OCI-LY7 (cell line): Measurements from ENCODE around the gene SND1.

Source experiments
- EZH2phosphoT487 ChIP-seq: fragments of 200-600 bp; sonication (generic); IDR thresholded peaks from 2 replicates; pipeline ENCODE4 v1.6.1; 2018; ENCODE audit warnings: low read depth, borderline replicate concordance, mild to moderate bottlenecking, mixed run types, antibody characterized with exemption, low read length, moderate library complexity, mixed read lengths
- TF ChIP-seq, protein P1 (sequence below): fragments of 200-600 bp; sonication (generic); conservative IDR thresholded peaks from 2 replicates; pipeline ENCODE4 v1.5.1; 2014; ENCODE audit warnings: mild to moderate bottlenecking, antibody characterized with exemption, low read length, moderate library complexity, mixed read lengths

DNA sequence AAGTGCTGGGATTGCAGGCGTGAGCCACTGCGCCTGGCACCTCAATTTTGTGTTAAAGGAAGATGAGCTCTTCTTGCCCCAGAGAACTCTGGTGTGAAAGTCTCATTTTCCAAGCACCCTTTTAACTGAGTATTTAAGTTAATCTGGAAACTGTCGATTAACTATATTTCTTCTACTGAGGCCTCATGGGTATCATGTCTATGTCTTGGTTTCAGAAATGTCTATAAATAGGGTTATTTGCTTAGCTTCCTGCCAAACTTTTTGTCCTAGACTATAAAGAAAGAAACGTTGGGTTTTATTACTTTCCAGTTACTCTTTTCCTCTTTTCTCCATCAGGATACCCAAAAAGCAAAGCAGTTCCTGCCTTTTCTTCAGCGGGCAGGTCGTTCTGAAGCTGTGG lies 276.9 kb downstream of the SND1 start:
- TF ChIP-seq, protein P1, sequence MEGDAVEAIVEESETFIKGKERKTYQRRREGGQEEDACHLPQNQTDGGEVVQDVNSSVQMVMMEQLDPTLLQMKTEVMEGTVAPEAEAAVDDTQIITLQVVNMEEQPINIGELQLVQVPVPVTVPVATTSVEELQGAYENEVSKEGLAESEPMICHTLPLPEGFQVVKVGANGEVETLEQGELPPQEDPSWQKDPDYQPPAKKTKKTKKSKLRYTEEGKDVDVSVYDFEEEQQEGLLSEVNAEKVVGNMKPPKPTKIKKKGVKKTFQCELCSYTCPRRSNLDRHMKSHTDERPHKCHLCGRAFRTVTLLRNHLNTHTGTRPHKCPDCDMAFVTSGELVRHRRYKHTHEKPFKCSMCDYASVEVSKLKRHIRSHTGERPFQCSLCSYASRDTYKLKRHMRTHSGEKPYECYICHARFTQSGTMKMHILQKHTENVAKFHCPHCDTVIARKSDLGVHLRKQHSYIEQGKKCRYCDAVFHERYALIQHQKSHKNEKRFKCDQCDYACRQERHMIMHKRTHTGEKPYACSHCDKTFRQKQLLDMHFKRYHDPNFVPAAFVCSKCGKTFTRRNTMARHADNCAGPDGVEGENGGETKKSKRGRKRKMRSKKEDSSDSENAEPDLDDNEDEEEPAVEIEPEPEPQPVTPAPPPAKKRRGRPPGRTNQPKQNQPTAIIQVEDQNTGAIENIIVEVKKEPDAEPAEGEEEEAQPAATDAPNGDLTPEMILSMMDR: no peak
- TF ChIP-seq EZH2phosphoT487: no peak
